HepG2 (cell line): ENCODE results near the gene MACROD2. TPM values are rescaled to one million over a fixed set of nuclear protein-coding genes. Genes with fewer than 3 reads are reported as not detected.

ENCODE experiments used
- ARNTL ChIP-seq: sonication (generic); formaldehyde crosslinking; IDR thresholded peaks from 2 replicates; pipeline ENCODE4 v1.4.0; 2020; ENCODE audit warnings: mild to moderate bottlenecking, missing genetic modification reagents
- ELF3 ChIP-seq: IDR thresholded peaks from 2 replicates; pipeline ENCODE4 v1.6.1; 2016; ENCODE audit warnings: missing genetic modification reagents, missing compliant biosample characterization
- IRF1 ChIP-seq: sonication (generic); formaldehyde crosslinking; IDR thresholded peaks from 2 replicates; pipeline ENCODE4 v1.4.0; 2020; ENCODE audit warnings: low read depth, mild to moderate bottlenecking, missing genetic modification reagents
- MIER3 ChIP-seq: IDR thresholded peaks from 2 replicates; pipeline ENCODE4 v1.6.1; 2016; ENCODE audit warnings: missing compliant biosample characterization, borderline replicate concordance
- NBN ChIP-seq: fragments of 450-650 bp; conservative IDR thresholded peaks from 2 replicates; pipeline ENCODE4 v1.6.1; 2017
- NCOA2 ChIP-seq: sonication (generic); formaldehyde crosslinking; IDR thresholded peaks from 2 replicates; pipeline ENCODE4 v1.8.0; 2022; ENCODE audit warnings: inconsistent platforms
- NR2C2 ChIP-seq: sonication (generic); formaldehyde crosslinking; IDR thresholded peaks from 2 replicates; pipeline ENCODE4 v1.4.0; 2020; ENCODE audit warnings: missing genetic modification reagents, mild to moderate bottlenecking, moderate library complexity, borderline replicate concordance
- RBFOX2 ChIP-seq: fragments of 200-400 bp; formaldehyde crosslinking; IDR thresholded peaks from 2 replicates; pipeline ENCODE4 v1.6.1; 2017; ENCODE audit warnings: low read depth, mild to moderate bottlenecking, low read length
- SALL1 ChIP-seq: sonication (generic); formaldehyde crosslinking; IDR thresholded peaks from 2 replicates; pipeline ENCODE4 v1.8.0; 2022; ENCODE audit warnings: mild to moderate bottlenecking, missing genetic modification reagents
- SMC3 ChIP-seq: IDR thresholded peaks from 2 replicates; pipeline ENCODE4 v1.6.1; 2011; ENCODE audit warnings: low read length, improper control_type of control experiment
- TSC22D2 ChIP-seq: sonication (generic); formaldehyde crosslinking; IDR thresholded peaks from 2 replicates; pipeline ENCODE4 v1.5.1; 2020; ENCODE audit warnings: missing genetic modification reagents, mild to moderate bottlenecking, borderline replicate concordance
- ZFP36L1 ChIP-seq: sonication (generic); formaldehyde crosslinking; IDR thresholded peaks from 2 replicates; pipeline ENCODE4 v1.8.0; 2022; ENCODE audit warnings: mild to moderate bottlenecking, missing genetic modification reagents, moderate library complexity
- ZHX1 ChIP-seq: sonication (generic); formaldehyde crosslinking; IDR thresholded peaks from 2 replicates; pipeline ENCODE4 v1.8.1; 2022; ENCODE audit warnings: low read depth, mild to moderate bottlenecking, missing genetic modification reagents
- ZNF512B ChIP-seq: sonication (generic); formaldehyde crosslinking; IDR thresholded peaks from 2 replicates; pipeline ENCODE4 v1.5.1; 2020; ENCODE audit warnings: missing genetic modification reagents, mild to moderate bottlenecking, borderline replicate concordance
- ZNF549 ChIP-seq: sonication (generic); formaldehyde crosslinking; IDR thresholded peaks from 2 replicates; pipeline ENCODE4 v1.5.0; 2020; ENCODE audit warnings: missing genetic modification reagents
- ZNF691 ChIP-seq: sonication (generic); formaldehyde crosslinking; IDR thresholded peaks from 2 replicates; pipeline ENCODE4 v1.4.0; 2020; ENCODE audit warnings: missing genetic modification reagents, low read depth, mild to moderate bottlenecking, borderline replicate concordance
- ZNF737 ChIP-seq: sonication (generic); formaldehyde crosslinking; IDR thresholded peaks from 2 replicates; pipeline ENCODE4 v1.5.0; 2020; ENCODE audit warnings: missing genetic modification reagents, mild to moderate bottlenecking, borderline replicate concordance
- ZNF773 ChIP-seq: sonication (generic); formaldehyde crosslinking; IDR thresholded peaks from 2 replicates; pipeline ENCODE4 v1.4.0; 2020; ENCODE audit warnings: missing genetic modification reagents, borderline replicate concordance
- ZNF776 ChIP-seq: sonication (generic); formaldehyde crosslinking; IDR thresholded peaks from 2 replicates; pipeline ENCODE4 v1.4.0; 2020; ENCODE audit warnings: mild to moderate bottlenecking, missing genetic modification reagents
- ZUFSP ChIP-seq: sonication (generic); formaldehyde crosslinking; IDR thresholded peaks from 2 replicates; pipeline ENCODE4 v1.9.0; 2021; ENCODE audit warnings: missing genetic modification reagents, mild to moderate bottlenecking, borderline replicate concordance
- polyA plus RNA-seq, 8 experiments: library from polyadenylated mRNA; depleted of rRNA in 3 of 8; stranded (reverse) in 7 of 8; unstranded in 1 of 8; fragments of >200 nt; fragmentation: Illumina TruSeq in 4 of 8; extraction: Trizol in 4 of 8; gene quantifications; 2 replicates each; pipeline versions ENCODE4 v1.2.1 to v1.2.3, GENCODE V29; 2011 to 2016; ENCODE audit warnings: low read depth in 4 of 8, missing spikeins in 1 of 8, mixed read lengths in 1 of 8; ENCODE audit not compliant: insufficient read depth in 1 of 8
- total RNA-seq, 5 experiments: library from RNA; depleted of rRNA; stranded (reverse); fragments of >200 nt; fragmentation: Illumina TruSeq; extraction: Trizol; gene quantifications; 2 replicates each; pipeline ENCODE4 v1.2.3, GENCODE V29; 2016; ENCODE audit warnings: low read depth in 1 of 5

Gene MACROD2
- total and polyA plus RNA-seq, 2 of the 13 experiments (the other 11 are each of a cell fraction or from before 2014, with no cell fraction given), result 0.13 to 0.51 TPM

- TF ChIP-seq ZNF512B (CRISPR knock-in tag) (no peak), ZHX1 (no peak), MIER3 (CRISPR knock-in tag) (no peak; the same call in 1 of the 2 replicates), ZNF773 (CRISPR knock-in tag) (no peak), ZNF737 (no peak), ZNF776 (CRISPR knock-in tag) (no peak), IRF1 (CRISPR knock-in tag) (no peak), SALL1 (CRISPR knock-in tag) (peak; percentile 78; the same call in 1 of the 2 replicates), TSC22D2 (CRISPR knock-in tag) (no peak), ZNF691 (CRISPR knock-in tag) (no peak), NBN (no peak), SMC3 (no peak), NCOA2 (CRISPR knock-in tag) (peak; percentile 88), RBFOX2 (no peak), ELF3 (CRISPR knock-in tag) (peak; percentile 82), ARNTL (no peak), ZNF549 (CRISPR knock-in tag) (no peak), ZFP36L1 (CRISPR knock-in tag) (peak; percentile 72; the same call in 1 of the 2 replicates), ZUFSP (CRISPR knock-in tag) (no peak), NR2C2 (peak; percentile 34; the same call in 1 of the 2 replicates)
Measured at GRCh38 chr20:15158533-15158932, 1163.2 kb downstream of the MACROD2 start (continued).
